Kidney (tissue), 14 donors: ENCODE results near the gene LRIT2. TPM values are rescaled to one million over a fixed set of nuclear protein-coding genes. Genes with fewer than 3 reads are reported as not detected.

Source experiments
- DNase-seq, 5 donors: peaks; one replicate each; pipeline ENCODE4 v3.0.0-alpha.2; 2013 to 2020
- FAIRE-seq: peaks from 2 replicates; lab custom pipeline; 2012; peaks lifted over from hg19 to GRCh38; lab: Jason Lieb, UNC
- H3K27ac ChIP-seq, 2 donors: one replicate each; pipeline ENCODE4 v1.7.0; 2013; ENCODE audit warnings: low read depth in 2 of 2, low read length in 2 of 2, inconsistent platforms in 1 of 2
- H3K27me3 ChIP-seq: one replicate; pipeline ENCODE4 v1.7.1; 2013; ENCODE audit warnings: low read length, inconsistent platforms; ENCODE audit not compliant: control insufficient read depth, insufficient read depth
- H3K36me3 ChIP-seq, 3 donors: one replicate each; pipeline versions ENCODE4 v1.7.0 to v1.7.1; 2013; ENCODE audit warnings: low read length in 3 of 3, control low read depth in 1 of 3, inconsistent platforms in 1 of 3; ENCODE audit not compliant: insufficient read depth in 3 of 3, control insufficient read depth in 2 of 3
- H3K4me1 ChIP-seq, 3 donors: one replicate each; pipeline versions ENCODE4 v1.7.0 to v1.7.1; 2013; ENCODE audit warnings: low read length in 3 of 3, inconsistent platforms in 1 of 3, low read depth in 1 of 3; ENCODE audit not compliant: control insufficient read depth in 2 of 3, insufficient read depth in 2 of 3
- H3K4me3 ChIP-seq, 3 donors: one replicate each; pipeline versions ENCODE4 v1.7.0 to v1.8.1; 2013; ENCODE audit warnings: low read length in 3 of 3, control low read depth in 1 of 3, inconsistent platforms in 1 of 3
- H3K9ac ChIP-seq, 3 donors: one replicate each; pipeline versions ENCODE4 v1.7.0 to v1.7.1; 2013; ENCODE audit warnings: low read length in 3 of 3, control low read depth in 1 of 3, inconsistent platforms in 1 of 3
- H3K9me3 ChIP-seq, 3 donors: one replicate each; pipeline versions ENCODE4 v1.7.0 to v1.7.1; 2013; ENCODE audit warnings: low read length in 3 of 3, control low read depth in 1 of 3, inconsistent platforms in 1 of 3; ENCODE audit not compliant: control insufficient read depth in 2 of 3, insufficient read depth in 1 of 3
- CTCF ChIP-seq: IDR thresholded peaks from 3 replicates; pipeline ENCODE4 v1.5.1; 2012; ENCODE audit warnings: mild to moderate bottlenecking, moderate library complexity, borderline replicate concordance; ENCODE audit not compliant: insufficient read depth; ENCODE audit errors: extremely low read depth
- intact Hi-C: fragments of 100-400 bp; cut with DNase I; formaldehyde crosslinking; loops from one replicate; pipeline ENCODE4 v1.11.1; 2022
- polyA plus RNA-seq: library from polyadenylated mRNA; stranded (reverse); fragments of 350-450 nt; fragmentation: Illumina TruSeq; extraction: RNeasy Lipid Tissue Mini Kit (QIAGEN cat#74804); gene quantifications from one replicate; pipeline ENCODE4 v1.2.3, GENCODE V29; 2014; ENCODE audit warnings: low read depth, low replicate concordance; ENCODE audit not compliant: insufficient read depth
- total RNA-seq: library from RNA; stranded (reverse); fragmentation: NEBNext Ultra II Directional; extraction: Animal tissue kit (Norgen Biotek cat#: 25700); gene quantifications from one replicate; pipeline ENCODE4 v1.2.1, GENCODE V29; 2021
- donor health status: control.
- donor health status: control.
- donor health status: control.
- donor health status: control.
- donor health status: control.
- donor health status: DM: yes; HTN: yes; CAD: no.
- donor health status: Normal renal cell carcinoma (clear cell type).

The LRIT2 gene
- total and polyA plus RNA-seq, 2 donors from 2014 or later, result not detected

- no peak for DNase-seq
- H3K9ac ChIP-seq, result no peak overlapping the region
- intact Hi-C loops, result no loop called here
Measured at GRCh38 chr10:84176836-84177474, 48.4 kb downstream of the LRIT2 start.

GRCh38 chr10:84176351-84176750, 49.0 kb downstream of the LRIT2 start:
- H3K9ac ChIP-seq, result no peak overlapping the region
- H3K9me3 ChIP-seq, result no peaks in the 10 kb centered on the region
- no peak overlapping the region for H3K27ac ChIP-seq
- no peak for DNase-seq
- no peaks in the 10 kb centered on the region for H3K36me3 ChIP-seq
- no peak overlapping the region for H3K4me3 ChIP-seq
- no peak for TF ChIP-seq CTCF
- peaks cover 0 to 14% (median 0%) of the 10 kb centered on the region in 3 donors for H3K4me1 ChIP-seq
- H3K27me3 ChIP-seq, result no peaks in the 10 kb centered on the region
- FAIRE-seq, result no peak
- intact Hi-C loops, result no loop called here

More at GRCh38 chr10:84176836-84177474, 48.4 kb downstream of the LRIT2 start:
- Histone ChIP-seq H3K4me1 (peaks cover 0 to 14% (median 0%) of the 10 kb centered on the region in 3 donors), H3K36me3 (no peaks in the 10 kb centered on the region), H3K9me3 (no peaks in the 10 kb centered on the region), H3K27me3 (no peaks in the 10 kb centered on the region), H3K4me3 (no peak overlapping the region), H3K27ac (no peak overlapping the region)
- TF ChIP-seq CTCF, result no peak
- FAIRE-seq, result no peak

GRCh38 chr10:84175436-84175835, 49.9 kb downstream of the LRIT2 start:
- H3K27ac ChIP-seq, result no peak overlapping the region
- no peaks in the 10 kb centered on the region for H3K36me3 ChIP-seq
- H3K4me1 ChIP-seq, result peaks cover 0 to 14% (median 0%) of the 10 kb centered on the region in 3 donors
- DNase-seq (no peak), FAIRE-seq (no peak)
- intact Hi-C loops, result no loop called here
- no peak overlapping the region for H3K9ac ChIP-seq
- no peak overlapping the region for H3K4me3 ChIP-seq
- no peaks in the 10 kb centered on the region for H3K27me3 ChIP-seq
- no peaks in the 10 kb centered on the region for H3K9me3 ChIP-seq
- TF ChIP-seq CTCF, result no peak
